KMS-11 (cell line): ENCODE results near the gene COL7A1.

ENCODE experiments used
- H2AFZ ChIP-seq: fragments of 200-600 bp; sonication (generic); 2 replicates; pipeline ENCODE4 v1.6.1; 2016; ENCODE audit warnings: antibody characterized with exemption, mixed run types, low read depth
- H3K27ac ChIP-seq: fragments of 200-600 bp; sonication (generic); 2 replicates; pipeline ENCODE4 v1.6.1; 2016; ENCODE audit warnings: mild to moderate bottlenecking, mixed run types
- H3K27me3 ChIP-seq: fragments of 200-600 bp; sonication (generic); 2 replicates; pipeline ENCODE4 v1.6.1; 2017; ENCODE audit warnings: mild to moderate bottlenecking, low read depth, mixed run types, moderate library complexity; ENCODE audit not compliant: insufficient read depth
- H3K36me3 ChIP-seq: fragments of 200-600 bp; sonication (generic); 2 replicates; pipeline ENCODE4 v1.6.1; 2017; ENCODE audit warnings: mild to moderate bottlenecking, mixed run types; ENCODE audit not compliant: insufficient read depth
- H3K4me1 ChIP-seq: fragments of 200-600 bp; sonication (generic); 2 replicates; pipeline ENCODE4 v1.6.1; 2016; ENCODE audit warnings: mild to moderate bottlenecking, low read depth, mixed run types; ENCODE audit not compliant: poor library complexity, severe bottlenecking
- H3K4me2 ChIP-seq: fragments of 200-600 bp; sonication (generic); 2 replicates; pipeline ENCODE4 v1.7.0; 2016; ENCODE audit warnings: mild to moderate bottlenecking, mixed run types
- H3K4me3 ChIP-seq: fragments of 200-600 bp; sonication (generic); IDR thresholded peaks from 2 replicates; pipeline ENCODE4 v1.6.1; 2017; ENCODE audit warnings: low read depth, low read length, mixed read lengths; ENCODE audit not compliant: insufficient read depth
- H3K79me2 ChIP-seq: fragments of 200-600 bp; sonication (generic); 2 replicates; pipeline ENCODE4 v1.6.1; 2016; ENCODE audit warnings: low read depth, mixed run types; ENCODE audit not compliant: insufficient read depth
- H3K9ac ChIP-seq: fragments of 200-600 bp; sonication (generic); 2 replicates; pipeline ENCODE4 v1.6.1; 2016; ENCODE audit warnings: mild to moderate bottlenecking, mixed run types
- H4K20me1 ChIP-seq: fragments of 200-600 bp; sonication (generic); 2 replicates; pipeline ENCODE4 v1.6.1; 2016; ENCODE audit warnings: mild to moderate bottlenecking, mixed run types; ENCODE audit not compliant: insufficient read depth
- TF ChIP-seq, protein P1 (sequence below): fragments of 200-600 bp; sonication (generic); conservative IDR thresholded peaks from 2 replicates; pipeline ENCODE4 v1.6.1; 2017; ENCODE audit warnings: low read depth, mild to moderate bottlenecking, antibody characterized with exemption, low read length, moderate library complexity, mixed read lengths

COL7A1 gene

DNA sequence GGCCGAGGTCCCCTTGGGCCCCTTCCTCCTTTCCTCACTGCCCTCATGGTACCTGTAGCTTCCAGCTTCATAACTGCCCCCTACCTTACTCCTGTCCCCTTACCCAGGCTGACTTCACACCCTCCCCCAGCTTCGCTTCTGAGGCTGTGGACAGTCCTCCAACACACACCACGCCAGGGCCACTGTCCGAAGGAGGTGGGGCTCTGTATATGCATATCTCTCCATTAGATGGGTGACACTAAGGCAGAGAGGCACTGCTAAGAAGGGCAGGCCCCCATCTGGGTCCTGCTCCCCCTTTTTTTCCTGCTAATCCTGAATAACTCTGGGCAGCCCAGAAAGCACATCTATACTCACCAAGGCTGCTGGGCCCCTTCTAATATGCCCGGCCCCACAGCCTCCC, 1.0 kb upstream of the COL7A1 start:
- no peaks in the 10 kb centered on the region for H3K4me1 ChIP-seq
- TF ChIP-seq, protein P1, sequence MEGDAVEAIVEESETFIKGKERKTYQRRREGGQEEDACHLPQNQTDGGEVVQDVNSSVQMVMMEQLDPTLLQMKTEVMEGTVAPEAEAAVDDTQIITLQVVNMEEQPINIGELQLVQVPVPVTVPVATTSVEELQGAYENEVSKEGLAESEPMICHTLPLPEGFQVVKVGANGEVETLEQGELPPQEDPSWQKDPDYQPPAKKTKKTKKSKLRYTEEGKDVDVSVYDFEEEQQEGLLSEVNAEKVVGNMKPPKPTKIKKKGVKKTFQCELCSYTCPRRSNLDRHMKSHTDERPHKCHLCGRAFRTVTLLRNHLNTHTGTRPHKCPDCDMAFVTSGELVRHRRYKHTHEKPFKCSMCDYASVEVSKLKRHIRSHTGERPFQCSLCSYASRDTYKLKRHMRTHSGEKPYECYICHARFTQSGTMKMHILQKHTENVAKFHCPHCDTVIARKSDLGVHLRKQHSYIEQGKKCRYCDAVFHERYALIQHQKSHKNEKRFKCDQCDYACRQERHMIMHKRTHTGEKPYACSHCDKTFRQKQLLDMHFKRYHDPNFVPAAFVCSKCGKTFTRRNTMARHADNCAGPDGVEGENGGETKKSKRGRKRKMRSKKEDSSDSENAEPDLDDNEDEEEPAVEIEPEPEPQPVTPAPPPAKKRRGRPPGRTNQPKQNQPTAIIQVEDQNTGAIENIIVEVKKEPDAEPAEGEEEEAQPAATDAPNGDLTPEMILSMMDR = no peak
- H3K4me2 ChIP-seq = no peak overlapping the region
- H3K9ac ChIP-seq = no peak overlapping the region
- no peak overlapping the region for H3K4me3 ChIP-seq
- H3K36me3 ChIP-seq = no peaks in the 10 kb centered on the region
- no peaks in the 10 kb centered on the region for H4K20me1 ChIP-seq
- no peak overlapping the region for H3K27ac ChIP-seq
- H3K27me3 ChIP-seq = no peaks in the 10 kb centered on the region; the same call in 1 of the 2 replicates
- H2AFZ ChIP-seq = no peak overlapping the region
- H3K79me2 ChIP-seq = no peaks in the 10 kb centered on the region

DNA sequence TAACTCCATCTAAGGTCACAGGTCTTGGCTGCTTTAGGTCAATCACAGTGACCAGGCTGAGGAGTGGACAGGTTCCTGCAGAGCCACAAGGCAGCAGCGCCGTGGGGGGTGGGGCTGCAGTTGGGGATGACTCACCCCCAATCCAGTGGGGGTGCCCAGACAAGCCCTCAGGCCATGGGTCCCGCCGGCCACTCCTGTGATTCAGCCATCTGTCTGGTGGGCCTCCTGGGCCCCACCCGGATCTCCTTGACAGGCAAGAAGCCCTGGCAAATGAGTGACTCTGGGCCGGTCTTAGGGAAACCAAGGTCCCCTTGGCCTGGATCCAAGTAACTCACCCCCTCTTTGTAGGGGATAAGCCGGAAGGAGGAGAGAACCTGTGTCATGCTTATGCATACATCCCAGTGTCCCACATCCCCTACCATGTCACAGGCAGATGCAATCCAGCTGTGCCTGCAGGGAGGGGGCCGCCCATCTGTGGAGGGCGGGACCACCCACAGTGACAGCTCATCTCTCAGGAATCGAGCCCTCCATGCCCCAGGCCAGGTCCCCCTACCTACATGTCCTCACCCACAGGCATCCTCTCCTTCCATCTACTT, 495 bp upstream of the COL7A1 start:
- Histone ChIP-seq H3K36me3 (no peaks in the 10 kb centered on the region), H4K20me1 (no peaks in the 10 kb centered on the region)
- TF ChIP-seq, protein P1 = no peak

DNA sequence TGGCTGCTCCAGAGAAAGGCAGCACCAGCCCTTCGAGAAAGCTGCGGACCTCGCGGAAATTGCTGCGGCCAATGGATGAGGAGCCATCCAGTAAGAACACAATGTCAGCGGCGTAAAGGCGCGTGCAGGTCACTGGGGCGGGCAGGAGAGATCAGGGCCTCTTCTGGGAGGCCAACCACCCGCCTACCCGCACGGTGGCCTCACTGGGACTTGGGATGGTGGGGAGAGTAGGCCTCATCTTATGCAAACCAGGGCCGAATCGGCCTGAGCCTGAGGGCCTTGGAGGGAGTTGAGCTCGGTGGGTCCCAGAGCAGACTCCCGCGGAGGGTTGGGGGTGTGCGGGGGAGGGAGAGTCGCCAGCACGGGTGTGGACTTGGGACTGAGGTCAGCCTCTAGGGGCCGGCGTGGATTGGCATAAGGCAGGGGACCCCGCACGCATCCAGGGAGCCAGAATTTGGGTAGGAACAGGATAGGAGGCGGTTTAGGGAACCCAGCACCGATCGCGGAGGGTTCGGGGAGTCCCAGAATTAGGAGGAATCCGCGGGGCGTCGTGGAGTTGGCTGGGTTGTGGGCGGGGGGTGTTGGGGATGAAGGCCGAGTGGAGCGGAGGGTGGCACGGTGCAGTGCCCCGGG, 596 bp downstream of the COL7A1 start:
- Histone ChIP-seq H4K20me1 (no peaks in the 10 kb centered on the region), H2AFZ (no peak overlapping the region), H3K36me3 (no peaks in the 10 kb centered on the region), H3K9ac (no peak overlapping the region), H3K4me2 (no peak overlapping the region), H3K27me3 (peaks cover 10% of the 10 kb centered on the region; the same call in 1 of the 2 replicates), H3K4me3 (no peak overlapping the region), H3K4me1 (no peaks in the 10 kb centered on the region), H3K27ac (no peak overlapping the region), H3K79me2 (no peaks in the 10 kb centered on the region)
- TF ChIP-seq, protein P1 = no peak

More for the DNA sequence above, 495 bp upstream of the COL7A1 start:
- Histone ChIP-seq H3K9ac (no peak overlapping the region), H3K27ac (no peak overlapping the region), H3K79me2 (no peaks in the 10 kb centered on the region), H3K27me3 (peaks cover 5% of the 10 kb centered on the region; the same call in 1 of the 2 replicates), H3K4me1 (no peaks in the 10 kb centered on the region), H3K4me3 (no peak overlapping the region), H3K4me2 (no peak overlapping the region), H2AFZ (no peak overlapping the region)

DNA sequence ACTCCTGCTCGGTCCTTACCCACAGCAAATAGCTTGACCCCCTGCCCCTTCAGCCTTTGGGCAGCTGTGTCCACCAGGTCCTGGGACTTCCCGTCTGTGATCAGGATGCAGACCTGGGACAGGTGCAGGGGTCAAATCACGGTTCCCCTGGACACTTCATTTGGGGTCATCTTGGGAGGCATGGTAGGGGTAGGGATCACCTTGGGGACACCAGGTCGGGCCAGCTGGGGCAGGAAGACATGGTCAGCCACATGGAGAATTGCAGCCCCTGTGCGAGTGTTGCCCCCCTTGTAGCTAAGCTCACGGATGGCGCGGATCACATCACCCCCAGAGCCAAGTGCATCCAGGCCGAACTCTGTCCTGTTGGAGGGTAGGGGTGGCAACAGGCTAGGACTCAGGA, 1.8 kb downstream of the COL7A1 start:
- H3K4me2 ChIP-seq = no peak overlapping the region
- H4K20me1 ChIP-seq = no peaks in the 10 kb centered on the region
- H3K27ac ChIP-seq = no peak overlapping the region
- H3K4me1 ChIP-seq = no peaks in the 10 kb centered on the region
- peaks cover 11% of the 10 kb centered on the region; the same call in 1 of the 2 replicates for H3K27me3 ChIP-seq
- TF ChIP-seq, protein P1 = no peak
- H3K36me3 ChIP-seq = no peaks in the 10 kb centered on the region
- H3K4me3 ChIP-seq = no peak overlapping the region
- H2AFZ ChIP-seq = no peak overlapping the region
- no peak overlapping the region for H3K9ac ChIP-seq
- H3K79me2 ChIP-seq = no peaks in the 10 kb centered on the region
